Omental fat pad (tissue), 4 donors: ENCODE data around the gene FXR2. TPM values are rescaled to one million over a fixed set of nuclear protein-coding genes. Genes with fewer than 3 reads are reported as not detected.

Experiments
- ATAC-seq: fragments of 150-250 bp; one replicate; pipeline ENCODE4 v1.9.1; 2016; ENCODE audit warnings: mild to moderate bottlenecking, moderate library complexity; ENCODE audit not compliant: low FRiP score
- DNase-seq: peaks from one replicate; pipeline ENCODE4 v3.0.0-alpha.2; 2019; ENCODE audit warnings: low spot score
- CTCF ChIP-seq, 3 donors: fragments of 450-650 bp; IDR thresholded peaks; one replicate each; pipeline ENCODE4 v1.5.1; 2016 to 2017; ENCODE audit warnings: antibody characterized with exemption in 3 of 3, mild to moderate bottlenecking in 3 of 3, moderate library complexity in 2 of 3
- total RNA-seq, 4 donors: library from RNA; depleted of rRNA; stranded (reverse); fragments of >200 nt; gene quantifications; one replicate each; pipeline ENCODE4 v1.1.0, GENCODE V29; 2016

Gene FXR2
- total RNA-seq, 4 donors from 2014 or later = 17.8 to 30.3 (median 22.7) TPM

- ATAC-seq (peak; percentile 22), DNase-seq (no peak)
- TF ChIP-seq CTCF (IDR thresholded peaks at IDR 0.05) = peak in 1 of 3 donors; percentile 47
Observed at GRCh38 chr17:7560172-7561027, 54.3 kb downstream of the FXR2 start.

- no peak for TF ChIP-seq CTCF (IDR thresholded peaks at IDR 0.05)
- no peak for DNase-seq
- ATAC-seq = no peak
Observed at GRCh38 chr17:7559320-7560171, 55.2 kb downstream of the FXR2 start.

GRCh38 chr17:7558544-7559319 lies 56.0 kb downstream of the FXR2 start, which contains the start of gene TNFSF13:
TNFSF13 (plus strand) TSS chr17:7558750; CDS start chr17:7559040, 290 bp downstream.
- ATAC-seq = peak; percentile 30
- no peak for DNase-seq
- TF ChIP-seq CTCF (IDR thresholded peaks at IDR 0.05) = no peak

- DNase-seq (no peak), ATAC-seq (peak; percentile 65)
- TF ChIP-seq CTCF (IDR thresholded peaks at IDR 0.05) = no peak
Observed at GRCh38 chr17:7557775-7558543, 56.7 kb downstream of the FXR2 start.

GRCh38 chr17:7557147-7557764 lies 57.4 kb downstream of the FXR2 start:
- no peak for ATAC-seq
- no peak for TF ChIP-seq CTCF (IDR thresholded peaks at IDR 0.05)
- no peak for DNase-seq
